Activated T-cell treated with anti-CD3 and anti-CD28 coated beads, Interleukin-2, amount 50 U/mL, for 4 hours (primary cell): ENCODE results near the gene BARD1. TPM values are rescaled to one million over a fixed set of nuclear protein-coding genes. Genes with fewer than 3 reads are reported as not detected.

Experiments
- ATAC-seq, 2 donors: fragments of 200-7000 bp; cut with Tn5 transposase; one replicate each; pipeline ENCODE4 v1.10.0; 2021
- DNase-seq: peaks from one replicate; pipeline ENCODE4 v3.0.0-alpha.2; 2020
- H3K27me3 Mint-ChIP-seq: one replicate; pipeline ENCODE4 v1.8.0; 2021; ENCODE audit warnings: low read depth, mixed read lengths
- H3K36me3 Mint-ChIP-seq: one replicate; pipeline ENCODE4 v1.8.0; 2022; ENCODE audit warnings: mixed read lengths; ENCODE audit not compliant: insufficient read depth
- H3K4me1 Mint-ChIP-seq: one replicate; pipeline ENCODE4 v1.8.0; 2021; ENCODE audit warnings: low read depth, mixed read lengths
- H3K4me3 Mint-ChIP-seq: one replicate; pipeline ENCODE4 v1.8.0; 2021; ENCODE audit warnings: mild to moderate bottlenecking, moderate library complexity, mixed read lengths
- H3K9me3 Mint-ChIP-seq: one replicate; pipeline ENCODE4 v1.8.0; 2021; ENCODE audit warnings: mixed read lengths
- total RNA-seq, 3 donors: library from RNA; stranded (reverse); gene quantifications; one replicate each; pipeline ENCODE4 v1.2.1, GENCODE V29; 2021

BARD1 gene
- total RNA-seq, 3 donors from 2014 or later = 12.0 to 14.1 (median 12.3) TPM

DNA sequence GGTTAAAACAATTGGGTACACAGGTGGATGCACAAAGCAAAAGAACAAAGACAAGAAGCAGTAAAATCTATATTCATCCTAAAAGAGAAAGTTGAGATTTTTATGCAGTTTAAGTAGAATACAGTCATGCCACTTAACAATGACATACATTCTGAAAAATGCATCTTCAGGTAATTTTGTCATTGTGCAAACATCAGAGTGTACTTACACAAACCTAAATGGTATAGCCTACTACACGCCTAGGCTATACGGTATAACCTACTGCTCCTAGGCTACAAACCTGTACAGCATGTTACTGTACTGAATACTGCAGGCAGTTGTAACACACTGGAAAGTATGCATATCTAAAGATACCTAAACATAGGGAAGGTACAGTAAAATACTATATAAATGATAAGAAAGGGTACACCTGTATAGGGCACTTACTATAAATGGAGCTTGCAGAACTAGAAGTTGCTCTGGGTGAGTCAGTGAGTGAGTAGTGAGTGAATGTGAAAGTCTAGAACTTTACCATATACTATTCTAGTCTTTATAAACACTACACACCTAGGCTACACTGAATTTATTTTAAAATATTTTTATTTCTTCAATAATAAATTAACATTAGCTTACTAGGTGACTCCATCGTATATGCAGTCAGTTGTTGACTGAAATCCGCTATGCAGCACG, 132.9 kb downstream of the BARD1 start:
- H3K9me3 Mint-ChIP-seq = no peaks in the 10 kb centered on the region
- ATAC-seq = no peak

More for the DNA sequence above, 132.9 kb downstream of the BARD1 start:
- Mint-ChIP-seq H3K36me3 (no peaks in the 10 kb centered on the region), H3K27me3 (no peaks in the 10 kb centered on the region), H3K4me3 (no peak overlapping the region), H3K4me1 (no peaks in the 10 kb centered on the region)
- DNase-seq = no peak
